ENCODE data around the gene NCKAP5. TPM values are rescaled to one million over a fixed set of nuclear protein-coding genes. Genes with fewer than 3 reads are reported as not detected.

Gene NCKAP5
- total and polyA plus RNA-seq, 2 of the 13 experiments (the other 11 are each of a cell fraction or from before 2014, with no cell fraction given): 0.01 TPM; not detected in 1

GRCh38 chr2:133364636-133365035 is 203.6 kb downstream of the NCKAP5 start (continued):
- TF ChIP-seq ZNF788 (CRISPR knock-in tag; IDR thresholded peaks at IDR 0.05; ENCODE audit: borderline replicate concordance): no peak
- TF ChIP-seq ZEB1 (IDR thresholded peaks at IDR 0.05; ENCODE audit: insufficient replicate concordance, low read depth): no peak
- TF ChIP-seq, protein P1, sequence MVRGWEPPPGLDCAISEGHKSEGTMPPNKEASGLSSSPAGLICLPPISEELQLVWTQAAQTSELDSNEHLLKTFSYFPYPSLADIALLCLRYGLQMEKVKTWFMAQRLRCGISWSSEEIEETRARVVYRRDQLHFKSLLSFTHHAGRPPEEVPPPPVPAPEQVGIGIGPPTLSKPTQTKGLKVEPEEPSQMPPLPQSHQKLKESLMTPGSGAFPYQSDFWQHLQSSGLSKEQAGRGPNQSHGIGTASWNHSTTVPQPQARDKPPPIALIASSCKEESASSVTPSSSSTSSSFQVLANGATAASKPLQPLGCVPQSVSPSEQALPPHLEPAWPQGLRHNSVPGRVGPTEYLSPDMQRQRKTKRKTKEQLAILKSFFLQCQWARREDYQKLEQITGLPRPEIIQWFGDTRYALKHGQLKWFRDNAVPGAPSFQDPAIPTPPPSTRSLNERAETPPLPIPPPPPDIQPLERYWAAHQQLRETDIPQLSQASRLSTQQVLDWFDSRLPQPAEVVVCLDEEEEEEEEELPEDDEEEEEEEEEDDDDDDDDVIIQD (CRISPR knock-in tag; IDR thresholded peaks at IDR 0.05; ENCODE audit: low read depth): no peak
- no peak for TF ChIP-seq RAD51 (IDR thresholded peaks at IDR 0.05; ENCODE audit: borderline replicate concordance)
- TF ChIP-seq, protein P2, sequence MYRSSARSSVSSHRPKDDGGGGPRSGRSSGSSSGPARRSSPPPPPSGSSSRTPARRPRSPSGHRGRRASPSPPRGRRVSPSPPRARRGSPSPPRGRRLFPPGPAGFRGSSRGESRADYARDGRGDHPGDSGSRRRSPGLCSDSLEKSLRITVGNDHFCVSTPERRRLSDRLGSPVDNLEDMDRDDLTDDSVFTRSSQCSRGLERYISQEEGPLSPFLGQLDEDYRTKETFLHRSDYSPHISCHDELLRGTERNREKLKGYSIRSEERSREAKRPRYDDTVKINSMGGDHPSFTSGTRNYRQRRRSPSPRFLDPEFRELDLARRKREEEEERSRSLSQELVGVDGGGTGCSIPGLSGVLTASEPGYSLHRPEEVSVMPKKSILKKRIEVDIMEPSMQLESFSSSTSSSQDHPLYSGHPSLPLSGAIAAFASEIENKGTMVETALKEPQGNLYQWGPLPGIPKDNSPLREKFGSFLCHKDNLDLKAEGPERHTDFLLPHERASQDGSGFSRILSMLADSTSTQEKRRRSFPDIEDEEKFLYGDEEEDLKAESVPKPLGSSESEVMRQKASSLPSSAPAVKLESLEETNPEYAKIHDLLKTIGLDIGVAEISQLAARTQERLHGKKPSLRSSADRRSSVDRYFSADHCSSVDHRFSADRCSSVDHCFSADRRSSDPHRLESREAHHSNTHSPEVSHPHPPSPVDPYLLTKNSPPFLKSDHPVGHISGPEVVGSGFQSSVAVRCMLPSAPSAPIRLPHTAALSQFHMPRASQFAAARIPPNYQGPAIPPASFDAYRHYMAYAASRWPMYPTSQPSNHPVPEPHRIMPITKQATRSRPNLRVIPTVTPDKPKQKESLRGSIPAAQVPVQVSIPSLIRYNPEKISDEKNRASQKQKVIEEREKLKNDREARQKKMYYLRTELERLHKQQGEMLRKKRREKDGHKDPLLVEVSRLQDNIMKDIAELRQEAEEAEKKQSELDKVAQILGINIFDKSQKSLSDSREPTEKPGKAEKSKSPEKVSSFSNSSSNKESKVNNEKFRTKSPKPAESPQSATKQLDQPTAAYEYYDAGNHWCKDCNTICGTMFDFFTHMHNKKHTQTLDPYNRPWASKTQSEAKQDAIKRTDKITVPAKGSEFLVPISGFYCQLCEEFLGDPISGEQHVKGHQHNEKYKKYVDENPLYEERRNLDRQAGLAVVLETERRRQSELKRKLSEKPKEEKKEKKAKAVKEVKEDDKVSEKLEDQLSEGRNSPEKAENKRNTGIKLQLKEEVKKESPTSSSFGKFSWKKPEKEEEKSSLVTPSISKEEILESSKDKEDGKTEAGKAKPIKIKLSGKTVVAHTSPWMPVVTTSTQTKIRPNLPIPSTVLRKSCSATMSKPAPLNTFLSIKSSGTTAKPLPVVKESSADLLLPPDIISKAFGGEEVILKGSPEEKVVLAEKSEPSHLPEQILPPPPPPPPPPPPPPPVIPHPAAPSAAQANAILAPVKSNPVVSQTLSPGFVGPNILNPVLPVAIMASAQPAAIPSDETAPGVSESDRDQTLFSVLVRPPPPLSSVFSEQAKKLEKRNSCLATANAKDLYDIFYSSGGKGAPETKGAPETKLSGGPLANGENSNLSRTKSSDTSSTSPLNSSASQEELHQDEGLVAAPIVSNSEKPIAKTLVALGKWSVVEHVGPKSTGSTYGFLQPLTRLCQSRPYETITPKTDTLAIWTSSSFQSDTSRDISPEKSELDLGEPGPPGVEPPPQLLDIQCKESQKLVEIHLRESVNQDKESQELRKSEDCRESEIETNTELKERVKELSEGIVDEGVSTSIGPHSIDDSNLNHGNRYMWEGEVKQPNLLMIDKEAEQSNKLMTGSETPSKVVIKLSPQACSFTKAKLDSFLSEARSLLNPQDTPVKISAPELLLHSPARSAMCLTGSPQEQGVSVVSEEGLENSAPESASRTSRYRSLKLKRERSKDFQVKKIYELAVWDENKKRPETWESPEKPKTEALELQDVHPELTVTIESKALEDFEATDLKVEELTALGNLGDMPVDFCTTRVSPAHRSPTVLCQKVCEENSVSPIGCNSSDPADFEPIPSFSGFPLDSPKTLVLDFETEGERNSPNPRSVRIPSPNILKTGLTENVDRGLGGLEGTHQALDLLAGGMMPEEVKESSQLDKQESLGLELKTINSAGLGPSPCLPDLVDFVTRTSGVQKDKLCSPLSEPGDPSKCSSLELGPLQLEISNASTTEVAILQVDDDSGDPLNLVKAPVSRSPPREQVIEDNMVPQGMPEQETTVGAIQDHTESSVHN (CRISPR knock-in tag; IDR thresholded peaks at IDR 0.05): no peak
- TF ChIP-seq KLF16 (CRISPR knock-in tag; IDR thresholded peaks at IDR 0.05): no peak
- TF ChIP-seq, protein P3, sequence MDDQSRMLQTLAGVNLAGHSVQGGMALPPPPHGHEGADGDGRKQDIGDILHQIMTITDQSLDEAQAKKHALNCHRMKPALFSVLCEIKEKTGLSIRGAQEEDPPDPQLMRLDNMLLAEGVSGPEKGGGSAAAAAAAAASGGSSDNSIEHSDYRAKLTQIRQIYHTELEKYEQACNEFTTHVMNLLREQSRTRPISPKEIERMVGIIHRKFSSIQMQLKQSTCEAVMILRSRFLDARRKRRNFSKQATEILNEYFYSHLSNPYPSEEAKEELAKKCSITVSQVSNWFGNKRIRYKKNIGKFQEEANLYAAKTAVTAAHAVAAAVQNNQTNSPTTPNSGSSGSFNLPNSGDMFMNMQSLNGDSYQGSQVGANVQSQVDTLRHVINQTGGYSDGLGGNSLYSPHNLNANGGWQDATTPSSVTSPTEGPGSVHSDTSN (CRISPR knock-in tag; IDR thresholded peaks at IDR 0.05; ENCODE audit: borderline replicate concordance): no peak
- TF ChIP-seq E2F2 (CRISPR knock-in tag; IDR thresholded peaks at IDR 0.05; ENCODE audit: borderline replicate concordance): no peak
- no peak for TF ChIP-seq DPF2 (CRISPR knock-in tag; IDR thresholded peaks at IDR 0.05; ENCODE audit: borderline replicate concordance, low read depth)

Measured in HepG2 (cell line).